Measurements from ENCODE around the gene ILF3.

DNA sequence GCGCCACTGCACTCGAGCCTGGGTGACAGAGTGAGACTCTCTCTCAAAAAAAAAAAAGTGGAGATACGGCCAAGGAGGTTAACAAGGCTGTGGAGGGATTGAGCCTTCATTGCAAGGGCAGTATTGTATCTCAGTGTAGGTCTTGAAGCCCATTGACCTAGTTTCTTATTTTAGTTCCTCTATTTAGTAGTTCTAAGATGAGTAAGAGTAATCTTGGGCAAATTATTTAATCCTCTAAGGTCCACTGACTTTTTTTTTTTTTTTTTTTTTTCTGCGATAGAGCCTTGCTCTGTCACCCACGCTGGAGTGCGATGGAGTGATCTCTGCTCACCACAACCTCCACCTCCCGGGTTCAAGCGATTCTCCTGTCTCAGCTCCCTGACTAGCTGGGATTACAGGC is 14.3 kb upstream of the ILF3 start:
- TF ChIP-seq POLR2A (IDR thresholded peaks at IDR 0.05), result no peak
- TF ChIP-seq, protein P1, sequence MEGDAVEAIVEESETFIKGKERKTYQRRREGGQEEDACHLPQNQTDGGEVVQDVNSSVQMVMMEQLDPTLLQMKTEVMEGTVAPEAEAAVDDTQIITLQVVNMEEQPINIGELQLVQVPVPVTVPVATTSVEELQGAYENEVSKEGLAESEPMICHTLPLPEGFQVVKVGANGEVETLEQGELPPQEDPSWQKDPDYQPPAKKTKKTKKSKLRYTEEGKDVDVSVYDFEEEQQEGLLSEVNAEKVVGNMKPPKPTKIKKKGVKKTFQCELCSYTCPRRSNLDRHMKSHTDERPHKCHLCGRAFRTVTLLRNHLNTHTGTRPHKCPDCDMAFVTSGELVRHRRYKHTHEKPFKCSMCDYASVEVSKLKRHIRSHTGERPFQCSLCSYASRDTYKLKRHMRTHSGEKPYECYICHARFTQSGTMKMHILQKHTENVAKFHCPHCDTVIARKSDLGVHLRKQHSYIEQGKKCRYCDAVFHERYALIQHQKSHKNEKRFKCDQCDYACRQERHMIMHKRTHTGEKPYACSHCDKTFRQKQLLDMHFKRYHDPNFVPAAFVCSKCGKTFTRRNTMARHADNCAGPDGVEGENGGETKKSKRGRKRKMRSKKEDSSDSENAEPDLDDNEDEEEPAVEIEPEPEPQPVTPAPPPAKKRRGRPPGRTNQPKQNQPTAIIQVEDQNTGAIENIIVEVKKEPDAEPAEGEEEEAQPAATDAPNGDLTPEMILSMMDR (IDR thresholded peaks at IDR 0.05), result no peak

All from lower leg skin (tissue), 3 donors.